Lower lobe of right lung (tissue), 2 donors: Measurements from ENCODE around the gene HCRTR1. TPM values are rescaled to one million over a fixed set of nuclear protein-coding genes. Genes with fewer than 3 reads are reported as not detected.

Source experiments
- ATAC-seq, 2 donors: fragments of 200-7000 bp; cut with Tn5 transposase; one replicate each; pipeline ENCODE4 v1.9.1; 2020 to 2022; ENCODE audit warnings: mild to moderate bottlenecking in 2 of 2, moderate library complexity in 2 of 2
- DNase-seq: peaks from one replicate; pipeline ENCODE4 v3.0.0-alpha.2; 2020
- H3K27ac ChIP-seq: fragments of 200-600 bp; one replicate; pipeline ENCODE4 v1.8.0; 2022
- H3K27me3 ChIP-seq: fragments of 200-600 bp; one replicate; pipeline ENCODE4 v1.8.0; 2022; ENCODE audit warnings: low read depth
- H3K36me3 ChIP-seq: fragments of 200-600 bp; one replicate; pipeline ENCODE4 v1.8.0; 2022; ENCODE audit warnings: mild to moderate bottlenecking
- H3K4me1 ChIP-seq: fragments of 200-600 bp; one replicate; pipeline ENCODE4 v1.8.0; 2022
- H3K4me3 ChIP-seq: fragments of 200-600 bp; one replicate; pipeline ENCODE4 v1.8.0; 2022; ENCODE audit warnings: mild to moderate bottlenecking
- H3K9me3 ChIP-seq: fragments of 200-600 bp; one replicate; pipeline ENCODE4 v1.8.0; 2022
- intact Hi-C: fragments of 100-400 bp; cut with DNase I; formaldehyde crosslinking; loops from one replicate; pipeline ENCODE4 v1.11.0; 2022
- total RNA-seq: library from RNA; stranded (reverse); fragmentation: NEBNext Ultra II Directional; extraction: Animal tissue kit (Norgen Biotek cat#: 25700); gene quantifications from one replicate; pipeline ENCODE4 v1.2.1, GENCODE V29; 2021
- TF ChIP-seq, protein P1 (sequence below): fragments of 200-600 bp; IDR thresholded peaks from one replicate; pipeline ENCODE4 v1.8.0; 2022; ENCODE audit warnings: antibody characterized with exemption, mild to moderate bottlenecking
- donor health status: DM: no; HTN: yes; CAD: no; lungs with severe emphysema.

Gene HCRTR1
- total RNA-seq, 1 donor from 2014 or later = not detected

DNA sequence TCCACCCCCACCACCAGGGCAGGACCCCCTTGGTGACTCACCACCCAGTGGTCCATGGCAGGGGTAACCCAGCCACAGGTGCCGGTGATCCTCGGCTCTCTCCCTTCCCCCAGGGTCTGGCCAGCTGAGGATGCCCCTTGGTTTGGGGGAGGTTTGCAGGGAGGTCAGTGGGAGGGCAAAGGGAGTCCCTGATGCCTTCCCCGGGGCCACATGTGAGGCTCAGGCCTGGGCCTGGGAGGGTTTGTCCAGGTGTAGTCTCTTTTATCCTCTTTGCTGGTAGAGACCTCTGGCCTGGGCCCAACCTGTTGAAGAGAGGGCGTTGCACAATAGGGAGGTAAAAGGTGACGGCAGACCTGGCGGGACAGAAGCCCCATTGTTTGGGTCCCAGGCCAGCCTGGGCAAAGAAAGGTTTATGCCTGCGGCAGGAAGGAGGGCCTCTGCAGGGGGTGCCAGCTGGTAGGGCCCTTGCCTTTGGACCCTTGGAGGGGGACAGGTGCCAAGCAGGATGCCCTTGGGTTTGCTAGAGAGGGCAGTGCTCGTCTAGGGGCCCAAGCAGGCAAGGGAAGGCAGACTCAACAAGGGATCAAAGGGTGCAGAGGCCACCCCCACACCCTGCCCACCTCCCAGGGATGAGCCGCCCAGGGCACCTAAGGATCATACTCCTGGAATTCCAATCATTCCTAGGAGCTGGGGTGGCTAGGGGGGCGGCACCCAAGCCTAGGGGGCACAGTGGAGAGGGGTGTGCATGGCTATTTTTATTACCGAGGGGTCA, 41.9 kb upstream of the HCRTR1 start:
- peak; percentile 44 to 49 for ATAC-seq
- no peaks in the 10 kb centered on the region for H3K9me3 ChIP-seq
- peaks cover 50% of the 10 kb centered on the region for H3K4me1 ChIP-seq
- H3K27ac ChIP-seq = peak overlapping the region; percentile 81
- H3K4me3 ChIP-seq = peak overlapping the region; percentile 65
- peaks cover 6% of the 10 kb centered on the region for H3K27me3 ChIP-seq
- H3K36me3 ChIP-seq = no peaks in the 10 kb centered on the region
- TF ChIP-seq, protein P1, sequence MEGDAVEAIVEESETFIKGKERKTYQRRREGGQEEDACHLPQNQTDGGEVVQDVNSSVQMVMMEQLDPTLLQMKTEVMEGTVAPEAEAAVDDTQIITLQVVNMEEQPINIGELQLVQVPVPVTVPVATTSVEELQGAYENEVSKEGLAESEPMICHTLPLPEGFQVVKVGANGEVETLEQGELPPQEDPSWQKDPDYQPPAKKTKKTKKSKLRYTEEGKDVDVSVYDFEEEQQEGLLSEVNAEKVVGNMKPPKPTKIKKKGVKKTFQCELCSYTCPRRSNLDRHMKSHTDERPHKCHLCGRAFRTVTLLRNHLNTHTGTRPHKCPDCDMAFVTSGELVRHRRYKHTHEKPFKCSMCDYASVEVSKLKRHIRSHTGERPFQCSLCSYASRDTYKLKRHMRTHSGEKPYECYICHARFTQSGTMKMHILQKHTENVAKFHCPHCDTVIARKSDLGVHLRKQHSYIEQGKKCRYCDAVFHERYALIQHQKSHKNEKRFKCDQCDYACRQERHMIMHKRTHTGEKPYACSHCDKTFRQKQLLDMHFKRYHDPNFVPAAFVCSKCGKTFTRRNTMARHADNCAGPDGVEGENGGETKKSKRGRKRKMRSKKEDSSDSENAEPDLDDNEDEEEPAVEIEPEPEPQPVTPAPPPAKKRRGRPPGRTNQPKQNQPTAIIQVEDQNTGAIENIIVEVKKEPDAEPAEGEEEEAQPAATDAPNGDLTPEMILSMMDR = no peak
- DNase-seq = peak; percentile 75
- intact Hi-C loops = no loop called here

DNA sequence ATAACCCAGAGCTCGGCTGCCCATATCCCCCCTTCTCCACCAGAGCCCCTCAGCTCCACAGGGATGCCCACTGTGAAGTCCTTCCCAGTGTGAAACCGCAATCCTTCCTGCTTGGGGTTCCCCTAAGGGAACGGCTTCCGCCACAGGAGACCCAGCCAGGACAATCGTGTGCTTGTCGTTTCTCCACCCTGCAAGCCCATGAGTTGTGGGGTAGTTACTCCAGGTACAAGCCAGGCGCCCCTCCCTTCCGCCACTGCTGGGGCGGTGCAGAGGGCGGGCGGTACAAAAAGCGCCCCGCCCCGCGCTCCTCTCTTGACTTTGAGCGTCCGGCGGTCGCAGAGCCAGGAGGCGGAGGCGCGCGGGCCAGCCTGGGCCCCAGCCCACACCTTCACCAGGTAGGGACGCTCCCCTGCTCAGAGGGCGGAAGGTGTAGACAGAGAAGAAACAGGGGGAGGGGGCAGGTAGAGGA, 41.3 kb upstream of the HCRTR1 start, which contains the start of gene TINAGL1:
Gene TINAGL1, plus strand, starts transcription at position 315 of the 469 bp plus-strand sequence. CDS start 634 bp downstream, outside the sequence.
- TF ChIP-seq, protein P1 = no peak
- Histone ChIP-seq H3K27ac (peak within 1 kb of the TSS; percentile 81), H3K36me3 (no peaks in the 10 kb centered on the region), H3K9me3 (no peaks in the 10 kb centered on the region), H3K27me3 (peaks cover 6% of the 10 kb centered on the region), H3K4me3 (peak within 1 kb of the TSS; percentile 65), H3K4me1 (peaks cover 50% of the 10 kb centered on the region)
- peak; percentile 81 to 83 for ATAC-seq
- intact Hi-C loops = no loop called here
- DNase-seq = peak; percentile 80

DNA sequence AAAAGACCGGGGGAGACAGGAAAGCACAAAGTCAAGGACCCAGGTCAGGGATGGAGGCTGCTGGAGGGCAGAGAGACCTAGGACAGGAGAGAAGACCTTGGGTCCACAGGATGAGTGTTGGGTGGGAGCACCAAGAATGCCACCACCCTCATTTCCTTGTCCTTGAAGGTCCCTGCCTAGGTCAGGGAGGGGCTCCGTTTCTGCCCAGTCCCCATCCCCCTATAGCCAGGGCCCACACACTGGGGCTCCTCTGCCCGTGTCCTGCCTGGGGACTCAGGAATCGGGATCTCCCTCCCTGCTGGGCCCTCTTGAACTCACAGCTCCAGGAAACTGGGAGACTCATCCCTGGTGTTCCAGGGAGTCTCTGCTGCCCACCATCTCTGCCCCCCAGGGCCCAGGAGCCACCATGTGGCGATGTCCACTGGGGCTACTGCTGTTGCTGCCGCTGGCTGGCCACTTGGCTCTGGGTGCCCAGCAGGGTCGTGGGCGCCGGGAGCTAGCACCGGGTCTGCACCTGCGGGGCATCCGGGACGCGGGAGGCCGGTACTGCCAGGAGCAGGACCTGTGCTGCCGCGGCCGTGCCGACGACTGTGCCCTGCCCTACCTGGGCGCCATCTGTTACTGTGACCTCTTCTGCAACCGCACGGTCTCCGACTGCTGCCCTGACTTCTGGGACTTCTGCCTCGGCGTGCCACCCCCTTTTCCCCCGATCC, 40.6 kb upstream of the HCRTR1 start:
- DNase-seq (no peak), ATAC-seq (peak in 1 of 2 donors; percentile 1)
- H3K36me3 ChIP-seq = no peaks in the 10 kb centered on the region
- peak overlapping the region; percentile 65 for H3K4me3 ChIP-seq
- H3K27ac ChIP-seq = peak overlapping the region; percentile 81
- peaks cover 6% of the 10 kb centered on the region for H3K27me3 ChIP-seq
- intact Hi-C loops = no loop called here
- peaks cover 48% of the 10 kb centered on the region for H3K4me1 ChIP-seq
- no peaks in the 10 kb centered on the region for H3K9me3 ChIP-seq
- TF ChIP-seq, protein P1 = no peak

DNA sequence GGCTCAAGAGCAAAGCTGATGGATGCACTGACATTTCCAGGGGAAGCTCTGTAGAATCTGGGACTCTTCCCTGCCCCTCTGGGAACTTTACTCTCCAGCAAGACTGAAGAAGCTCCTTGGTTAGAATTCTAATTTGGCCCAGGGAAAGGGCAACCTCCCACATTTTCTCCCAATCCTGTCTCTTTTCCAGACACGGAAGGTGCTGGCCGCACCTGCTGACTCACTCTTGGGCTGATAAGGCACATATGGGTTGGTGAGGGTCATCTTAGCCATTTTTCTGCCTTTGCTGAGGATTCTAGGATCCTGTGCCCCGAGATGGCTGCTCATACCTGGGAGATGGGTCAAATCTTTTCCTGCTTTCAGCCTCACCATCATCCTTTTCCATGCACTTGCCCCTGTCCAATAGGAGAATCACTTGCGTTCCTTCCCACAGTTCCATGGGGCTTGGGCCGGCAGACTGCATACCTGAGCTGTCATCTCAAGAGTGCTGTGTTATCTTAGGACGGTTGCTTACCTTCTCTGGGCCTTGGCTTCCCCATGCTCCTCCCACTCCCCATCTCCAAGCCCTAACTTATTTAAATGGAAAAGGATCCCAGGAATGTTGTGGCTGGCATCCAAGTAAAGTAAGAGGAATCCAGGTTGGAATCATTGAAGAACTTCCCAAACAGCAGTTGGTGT, 39.8 kb upstream of the HCRTR1 start:
- DNase-seq = no peak
- H3K4me1 ChIP-seq = peaks cover 41% of the 10 kb centered on the region
- peak overlapping the region; percentile 81 for H3K27ac ChIP-seq
- intact Hi-C loops = no loop called here
- no peaks in the 10 kb centered on the region for H3K9me3 ChIP-seq
- ATAC-seq = no peak
- TF ChIP-seq, protein P1 = no peak
- no peaks in the 10 kb centered on the region for H3K36me3 ChIP-seq
- peak overlapping the region; percentile 65 for H3K4me3 ChIP-seq
- peaks cover 6% of the 10 kb centered on the region for H3K27me3 ChIP-seq

DNA sequence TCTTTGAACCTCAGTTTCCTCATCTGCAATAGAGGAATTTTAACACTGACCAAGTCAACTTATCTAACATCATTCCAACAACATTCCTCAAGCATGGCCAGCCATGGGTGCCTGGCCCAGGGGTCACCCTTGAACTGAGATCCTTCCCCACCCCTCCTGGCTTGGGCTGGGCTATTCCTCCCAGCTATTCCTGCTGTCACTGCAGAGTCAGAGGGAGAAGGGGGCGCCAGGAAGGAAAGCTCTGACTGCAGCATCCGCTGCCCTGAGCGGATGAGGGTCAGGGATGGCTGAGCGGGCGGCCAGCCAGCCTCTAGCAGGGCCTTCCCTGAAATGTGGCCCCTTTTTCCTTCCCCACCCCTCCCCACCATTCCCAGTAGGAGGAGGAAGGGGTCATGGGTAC, 38.1 kb upstream of the HCRTR1 start:
- TF ChIP-seq, protein P1 = no peak
- intact Hi-C loops = no loop called here
- Histone ChIP-seq H3K27me3 (peaks cover 6% of the 10 kb centered on the region), H3K9me3 (no peaks in the 10 kb centered on the region), H3K27ac (peak overlapping the region; percentile 75), H3K4me3 (peak overlapping the region; percentile 38), H3K4me1 (peaks cover 40% of the 10 kb centered on the region), H3K36me3 (peaks cover 7% of the 10 kb centered on the region)
- ATAC-seq (no peak), DNase-seq (no peak)
